SK-N-SH treated with all-trans-retinoic acid at 6 μM for 48 hours (cell line): ENCODE measurements around the gene HSD17B8.

Experiments used
- ATAC-seq: fragments of 200-7000 bp; cut with Tn5 transposase; 3 replicates; pipeline ENCODE4 v1.9.1; 2020; ENCODE audit warnings: mild to moderate bottlenecking, moderate library complexity
- ARNTL ChIP-seq: fragments of 450-650 bp; formaldehyde crosslinking; IDR thresholded peaks from 2 replicates; pipeline ENCODE4 v1.5.0; 2020; ENCODE audit warnings: low read depth, mild to moderate bottlenecking, moderate library complexity, borderline replicate concordance
- BACH2 ChIP-seq: fragments of 250-450 bp; sonication (Bioruptor Pico); IDR thresholded peaks from 2 replicates; pipeline ENCODE4 v1.9.0; 2021; ENCODE audit warnings: mild to moderate bottlenecking, borderline replicate concordance
- CSRNP3 ChIP-seq: fragments of 250-450 bp; sonication (Bioruptor Pico); IDR thresholded peaks from 2 replicates; pipeline ENCODE4 v1.5.1; 2021; ENCODE audit warnings: mild to moderate bottlenecking, moderate library complexity
- ESRRG ChIP-seq: fragments of 250-450 bp; sonication (Bioruptor Pico); IDR thresholded peaks from 2 replicates; pipeline ENCODE4 v1.6.1; 2021; ENCODE audit warnings: mild to moderate bottlenecking
- ISL1 ChIP-seq: fragments of 250-450 bp; sonication (Bioruptor Pico); IDR thresholded peaks from 2 replicates; pipeline ENCODE4 v2.1.2; 2022; ENCODE audit warnings: mild to moderate bottlenecking, moderate library complexity
- OSR1 ChIP-seq: fragments of 250-450 bp; sonication (Bioruptor Pico); IDR thresholded peaks from 2 replicates; pipeline ENCODE4 v1.8.0; 2022; ENCODE audit warnings: moderate library complexity, mild to moderate bottlenecking, inconsistent platforms
- POU6F1 ChIP-seq: fragments of 250-450 bp; sonication (Bioruptor Pico); IDR thresholded peaks from 2 replicates; pipeline ENCODE4 v1.8.0; 2021; ENCODE audit warnings: low read depth, mild to moderate bottlenecking, moderate library complexity, borderline replicate concordance
- PPARA ChIP-seq: fragments of 250-450 bp; sonication (Bioruptor Pico); IDR thresholded peaks from 2 replicates; pipeline ENCODE4 v1.5.0; 2020; ENCODE audit warnings: mild to moderate bottlenecking, borderline replicate concordance
- SNAI2 ChIP-seq: fragments of 250-450 bp; sonication (Bioruptor Pico); IDR thresholded peaks from 2 replicates; pipeline ENCODE4 v1.5.0; 2020; ENCODE audit warnings: mild to moderate bottlenecking, moderate library complexity
- TCF4 ChIP-seq: fragments of 250-450 bp; sonication (Bioruptor Pico); IDR thresholded peaks from 2 replicates; pipeline ENCODE4 v1.8.0; 2021; ENCODE audit warnings: mild to moderate bottlenecking, moderate library complexity, borderline replicate concordance
- TOX ChIP-seq: fragments of 250-450 bp; sonication (Bioruptor Pico); IDR thresholded peaks from 2 replicates; pipeline ENCODE4 v1.8.0; 2021; ENCODE audit warnings: mild to moderate bottlenecking, moderate library complexity, borderline replicate concordance
- TSHZ2 ChIP-seq: fragments of 250-450 bp; sonication (Bioruptor Pico); IDR thresholded peaks from 2 replicates; pipeline ENCODE4 v1.5.0; 2020; ENCODE audit warnings: mild to moderate bottlenecking, moderate library complexity
- ZC3H10 ChIP-seq: fragments of 250-450 bp; sonication (Bioruptor Pico); IDR thresholded peaks from 2 replicates; pipeline ENCODE4 v1.5.1; 2021; ENCODE audit warnings: mild to moderate bottlenecking, moderate library complexity
- ZFP3 ChIP-seq: fragments of 250-450 bp; sonication (Bioruptor Pico); IDR thresholded peaks from 2 replicates; pipeline ENCODE4 v1.5.0; 2020; ENCODE audit warnings: mild to moderate bottlenecking, moderate library complexity
- ZFP30 ChIP-seq: fragments of 450-650 bp; formaldehyde crosslinking; IDR thresholded peaks from 2 replicates; pipeline ENCODE4 v1.5.0; 2022; ENCODE audit warnings: mild to moderate bottlenecking, moderate library complexity
- ZNF565 ChIP-seq: fragments of 450-650 bp; formaldehyde crosslinking; conservative IDR thresholded peaks from 2 replicates; pipeline ENCODE4 v1.5.0; 2020; ENCODE audit warnings: low read depth, mild to moderate bottlenecking, moderate library complexity
- ZNF70 ChIP-seq: fragments of 450-650 bp; formaldehyde crosslinking; IDR thresholded peaks from 2 replicates; pipeline ENCODE4 v1.5.0; 2020; ENCODE audit warnings: mild to moderate bottlenecking, moderate library complexity
- ZNF8 ChIP-seq: fragments of 450-650 bp; formaldehyde crosslinking; IDR thresholded peaks from 2 replicates; pipeline ENCODE4 v1.5.0; 2020; ENCODE audit warnings: mild to moderate bottlenecking, moderate library complexity
- TF ChIP-seq, protein P1 (sequence below): fragments of 250-450 bp; sonication (Bioruptor Pico); IDR thresholded peaks from 2 replicates; pipeline ENCODE4 v1.8.0; 2020; ENCODE audit warnings: mild to moderate bottlenecking, moderate library complexity, borderline replicate concordance

The HSD17B8 gene

DNA sequence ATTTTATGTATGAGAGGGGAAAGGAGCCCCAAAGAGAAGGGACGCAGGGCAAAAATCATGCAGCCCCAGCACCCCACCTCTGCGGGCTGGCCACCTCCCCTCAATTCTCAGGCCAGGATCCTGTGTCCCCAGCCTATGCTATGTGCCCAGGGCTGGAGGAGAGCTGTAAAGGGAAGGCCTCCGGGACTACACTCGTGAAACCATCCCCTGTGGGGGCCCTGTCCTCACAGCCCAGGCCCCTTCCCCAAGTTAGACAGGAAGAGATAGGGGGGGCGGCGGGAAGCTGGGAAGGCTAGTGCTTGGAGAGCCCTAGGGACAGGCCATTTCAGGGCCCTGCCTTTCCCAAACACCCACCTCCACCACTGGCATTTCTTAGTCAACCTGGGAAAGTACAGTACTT, 10.8 kb upstream of the HSD17B8 start (continued):
- TF ChIP-seq TCF4: no peak

DNA sequence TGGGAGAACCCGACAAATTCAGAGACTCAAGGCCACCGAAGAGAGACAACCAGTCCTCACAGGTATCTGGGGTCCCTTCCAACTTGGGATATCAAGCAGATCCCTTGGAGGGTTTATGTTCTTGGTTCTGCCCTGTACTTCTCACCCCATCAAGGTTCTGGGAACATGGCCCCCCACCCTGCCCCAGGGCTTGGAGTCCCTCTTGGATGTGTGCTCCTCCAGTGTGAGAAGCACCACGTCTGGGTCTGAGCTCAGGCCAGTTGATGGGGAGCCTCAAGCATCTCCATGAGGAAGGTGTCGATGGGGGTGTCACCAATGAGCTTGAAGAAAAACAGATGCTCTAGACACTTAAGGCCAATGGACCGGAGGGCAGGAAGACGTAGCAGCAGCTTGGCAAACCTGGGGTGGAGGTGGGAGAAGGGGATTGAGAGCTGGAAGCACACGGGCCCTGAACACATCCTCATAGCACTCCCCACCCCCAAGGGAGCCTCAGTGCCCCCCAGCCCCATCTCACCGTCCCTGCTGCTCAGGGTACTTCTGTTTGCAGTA, 9.9 kb upstream of the HSD17B8 start:
- no peak for TF ChIP-seq ESRRG (CRISPR knock-in tag)
- no peak for TF ChIP-seq ZFP3
- no peak for TF ChIP-seq CSRNP3 (CRISPR knock-in tag)
- TF ChIP-seq BACH2 (CRISPR knock-in tag): no peak
- TF ChIP-seq OSR1: no peak
- TF ChIP-seq PPARA (CRISPR knock-in tag): no peak
- TF ChIP-seq, all 23 proteins: peak for 0

GRCh38 chr6:33195304-33196165, 8.9 kb upstream of the HSD17B8 start:
- no peak for TF ChIP-seq TOX
- no peak for TF ChIP-seq SNAI2
- TF ChIP-seq BACH2 (CRISPR knock-in tag): no peak
- no peak for TF ChIP-seq ZFP3
- no peak for TF ChIP-seq ZNF70 (CRISPR knock-in tag)
- TF ChIP-seq TCF4: no peak
- no peak for TF ChIP-seq OSR1
- TF ChIP-seq ZNF8 (CRISPR knock-in tag): no peak
- no peak for TF ChIP-seq ZFP30
- ATAC-seq: no peak

More for the DNA sequence above, 9.9 kb upstream of the HSD17B8 start:
- ATAC-seq: no peak

DNA sequence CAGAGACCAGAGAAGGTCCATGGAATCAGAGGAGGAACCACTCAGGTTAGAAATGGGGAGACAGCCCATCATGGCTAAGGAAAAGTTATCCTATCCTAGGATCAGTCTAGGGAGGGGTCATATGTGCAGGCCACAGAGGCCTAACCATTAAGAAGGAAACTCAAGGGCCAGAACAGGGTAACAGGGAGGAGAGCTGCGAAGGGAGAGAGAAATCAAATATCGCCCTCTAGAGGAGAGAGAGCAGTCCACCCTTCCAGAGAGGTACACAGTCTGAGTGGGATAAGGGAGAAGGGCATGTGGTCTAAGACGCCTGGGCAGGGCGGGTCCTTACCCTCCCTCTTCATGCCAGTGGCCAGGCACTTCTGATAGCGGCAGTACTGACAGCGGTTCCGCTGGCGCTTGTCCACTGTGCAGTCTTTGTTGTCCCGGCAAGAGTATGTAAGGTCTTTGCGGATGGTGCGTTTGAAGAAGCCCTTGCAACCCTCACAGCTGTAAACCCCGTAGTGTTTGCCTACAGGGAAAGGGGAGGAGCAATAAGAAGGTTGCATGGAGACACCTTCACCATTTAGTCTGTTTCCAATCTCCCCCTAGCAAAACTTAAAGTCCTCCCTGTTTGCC, 6.9 kb upstream of the HSD17B8 start:
- TF ChIP-seq ESRRG (CRISPR knock-in tag) (no peak), ARNTL (no peak), CSRNP3 (CRISPR knock-in tag) (no peak), POU6F1 (CRISPR knock-in tag) (no peak), ZC3H10 (CRISPR knock-in tag) (no peak)
- TF ChIP-seq, all 23 proteins: peak for 0
- peak; percentile 73 for ATAC-seq

- TF ChIP-seq ZFP30: no peak
- TF ChIP-seq BACH2 (CRISPR knock-in tag): no peak
- no peak for TF ChIP-seq TCF4
- TF ChIP-seq ZFP3: no peak
- no peak for TF ChIP-seq ZNF8 (CRISPR knock-in tag)
- no peak for TF ChIP-seq OSR1
- no peak for TF ChIP-seq ARNTL
- no peak for TF ChIP-seq ZNF70 (CRISPR knock-in tag)
- TF ChIP-seq ZC3H10 (CRISPR knock-in tag): no peak
- TF ChIP-seq, protein P1, sequence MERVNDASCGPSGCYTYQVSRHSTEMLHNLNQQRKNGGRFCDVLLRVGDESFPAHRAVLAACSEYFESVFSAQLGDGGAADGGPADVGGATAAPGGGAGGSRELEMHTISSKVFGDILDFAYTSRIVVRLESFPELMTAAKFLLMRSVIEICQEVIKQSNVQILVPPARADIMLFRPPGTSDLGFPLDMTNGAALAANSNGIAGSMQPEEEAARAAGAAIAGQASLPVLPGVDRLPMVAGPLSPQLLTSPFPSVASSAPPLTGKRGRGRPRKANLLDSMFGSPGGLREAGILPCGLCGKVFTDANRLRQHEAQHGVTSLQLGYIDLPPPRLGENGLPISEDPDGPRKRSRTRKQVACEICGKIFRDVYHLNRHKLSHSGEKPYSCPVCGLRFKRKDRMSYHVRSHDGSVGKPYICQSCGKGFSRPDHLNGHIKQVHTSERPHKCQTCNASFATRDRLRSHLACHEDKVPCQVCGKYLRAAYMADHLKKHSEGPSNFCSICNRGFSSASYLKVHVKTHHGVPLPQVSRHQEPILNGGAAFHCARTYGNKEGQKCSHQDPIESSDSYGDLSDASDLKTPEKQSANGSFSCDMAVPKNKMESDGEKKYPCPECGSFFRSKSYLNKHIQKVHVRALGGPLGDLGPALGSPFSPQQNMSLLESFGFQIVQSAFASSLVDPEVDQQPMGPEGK: no peak
- TF ChIP-seq POU6F1 (CRISPR knock-in tag): no peak
- no peak for TF ChIP-seq ISL1 (CRISPR knock-in tag)
- TF ChIP-seq ZNF565: no peak
- no peak for TF ChIP-seq SNAI2
- no peak for TF ChIP-seq TOX
- TF ChIP-seq TSHZ2 (CRISPR knock-in tag): no peak
- no peak for ATAC-seq
Measured at GRCh38 chr6:33198159-33198852, 6.1 kb upstream of the HSD17B8 start.
